GM18909 (cell line): ENCODE data around the gene MAP2K1.
"Not testable (repeated sequence)": the region's sequence is repeated elsewhere in the genome, so short reads cannot be mapped to it uniquely, and the experiment has no call there.

ENCODE experiments used
- ATAC-seq: cut with Tn5 transposase; IDR thresholded peaks from one replicate; pipeline ENCODE4 v1.9.1; 2021; ENCODE audit warnings: mild to moderate bottlenecking; ENCODE audit not compliant: unreplicated experiment, poor library complexity

MAP2K1 gene

GRCh38 chr15:66470825-66471224, 84.1 kb downstream of the MAP2K1 start:
- ATAC-seq, result not testable (repeated sequence)

- peak; percentile 89 for ATAC-seq
These were observed 85.7 kb downstream of the MAP2K1 start for GRCh38 chr15:66472176-66472999.

DNA sequence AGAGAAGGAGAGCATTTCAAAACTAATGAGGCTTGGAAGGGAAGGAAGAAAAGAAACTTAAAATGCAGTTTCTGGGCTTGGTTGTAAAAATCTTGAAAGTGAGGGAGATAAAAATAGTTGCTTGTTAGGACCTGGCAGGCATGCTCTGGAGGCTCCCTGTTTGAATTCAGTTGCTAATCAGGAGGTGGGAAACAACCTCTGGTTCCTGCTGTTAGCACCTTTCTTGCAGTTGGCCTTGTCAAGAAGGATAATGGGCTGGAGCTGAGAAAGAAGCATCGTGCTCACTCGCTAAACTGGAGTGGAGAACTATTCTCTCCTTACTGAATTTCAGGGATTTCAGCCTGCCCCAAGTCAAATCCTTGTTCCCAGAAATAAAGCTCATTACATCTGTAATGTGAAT, 87.4 kb downstream of the MAP2K1 start:
- no peak for ATAC-seq

- ATAC-seq, result no peak
These were observed 88.3 kb downstream of the MAP2K1 start for GRCh38 chr15:66474963-66475362.

GRCh38 chr15:66476535-66476934, 89.8 kb downstream of the MAP2K1 start:
- ATAC-seq, result no peak

GRCh38 chr15:66477011-66477410, 90.3 kb downstream of the MAP2K1 start:
- no peak for ATAC-seq

DNA sequence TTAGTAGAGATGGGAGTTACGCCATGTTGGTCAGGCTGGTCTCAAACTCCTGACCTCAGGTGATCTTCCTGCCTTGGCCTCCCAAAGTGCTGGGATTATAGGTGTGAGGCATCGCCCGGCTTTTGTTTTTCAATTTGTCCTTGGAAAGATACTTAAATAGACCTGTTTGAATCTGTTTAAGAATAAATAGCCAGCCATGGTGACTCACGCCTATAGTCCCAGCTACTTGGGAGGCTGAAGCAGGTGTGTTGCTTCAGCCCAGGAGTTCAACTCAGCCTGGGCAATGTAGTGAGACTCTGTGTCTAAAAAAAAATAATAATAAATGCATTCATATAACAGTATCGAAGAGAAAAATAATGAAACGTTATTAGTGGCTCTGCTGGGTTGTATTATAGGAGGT, 93.6 kb downstream of the MAP2K1 start:
- no peak for ATAC-seq

DNA sequence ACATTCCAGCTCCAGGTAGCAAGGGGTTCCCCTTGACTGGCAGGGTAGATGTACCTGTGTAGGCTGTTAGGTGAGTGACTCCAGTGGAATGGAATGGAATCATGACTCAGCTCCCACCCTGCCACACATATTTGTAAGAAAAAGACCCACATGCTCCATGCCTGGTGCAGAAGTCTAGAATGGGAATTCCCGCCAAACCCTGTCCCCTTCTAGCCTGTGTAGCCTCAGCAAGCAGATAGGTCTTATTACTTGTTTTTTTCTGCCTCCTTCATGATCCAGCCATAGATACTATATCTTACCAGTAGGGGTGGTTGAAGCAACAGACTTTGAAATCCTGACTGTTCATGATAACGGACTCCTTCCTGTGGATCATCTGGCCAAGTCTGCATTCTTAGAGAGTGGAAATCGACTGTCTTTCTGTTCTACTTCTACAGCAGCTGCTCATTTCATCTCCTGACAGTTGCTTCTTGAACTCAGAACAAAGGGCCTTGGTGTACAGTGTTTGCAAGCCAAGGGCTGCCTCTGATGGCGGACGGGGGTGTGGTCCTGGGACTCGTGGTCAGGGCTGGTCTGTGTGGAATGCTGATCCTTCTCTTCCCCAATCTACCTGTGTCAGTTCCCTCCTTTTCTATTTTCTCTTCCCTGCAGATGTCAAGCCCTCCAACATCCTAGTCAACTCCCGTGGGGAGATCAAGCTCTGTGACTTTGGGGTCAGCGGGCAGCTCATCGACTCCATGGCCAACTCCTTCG, 94.6 kb downstream of the MAP2K1 start:
- ATAC-seq, result no peak

GRCh38 chr15:66482539-66482938, 95.8 kb downstream of the MAP2K1 start:
- no peak for ATAC-seq

- ATAC-seq, result no peak
These were observed 96.4 kb downstream of the MAP2K1 start for GRCh38 chr15:66483131-66483566.

DNA sequence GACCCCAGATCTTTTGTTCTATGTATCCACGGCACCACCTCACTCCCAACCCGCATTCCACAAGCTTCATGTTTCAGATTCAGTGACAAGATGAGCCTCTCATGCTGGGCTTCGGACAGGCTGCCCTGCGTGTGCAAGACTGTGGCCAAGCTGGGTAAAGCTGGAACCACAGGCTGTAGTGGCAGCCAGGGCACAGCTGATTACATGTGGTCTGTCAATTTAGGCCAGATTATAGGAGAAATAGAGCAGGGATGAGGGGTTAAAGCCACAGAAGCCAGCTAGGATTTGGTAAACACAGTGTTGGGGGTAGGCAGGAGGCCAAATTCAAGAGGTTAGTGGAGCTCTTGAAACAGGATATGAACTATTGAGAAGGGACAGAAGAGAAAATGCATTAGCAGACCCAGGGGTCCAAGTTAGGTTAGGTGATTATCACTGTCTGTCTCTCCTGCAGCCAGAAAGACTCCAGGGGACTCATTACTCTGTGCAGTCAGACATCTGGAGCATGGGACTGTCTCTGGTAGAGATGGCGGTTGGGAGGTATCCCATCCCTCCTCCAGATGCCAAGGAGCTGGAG, 97.9 kb downstream of the MAP2K1 start:
- no peak for ATAC-seq

DNA sequence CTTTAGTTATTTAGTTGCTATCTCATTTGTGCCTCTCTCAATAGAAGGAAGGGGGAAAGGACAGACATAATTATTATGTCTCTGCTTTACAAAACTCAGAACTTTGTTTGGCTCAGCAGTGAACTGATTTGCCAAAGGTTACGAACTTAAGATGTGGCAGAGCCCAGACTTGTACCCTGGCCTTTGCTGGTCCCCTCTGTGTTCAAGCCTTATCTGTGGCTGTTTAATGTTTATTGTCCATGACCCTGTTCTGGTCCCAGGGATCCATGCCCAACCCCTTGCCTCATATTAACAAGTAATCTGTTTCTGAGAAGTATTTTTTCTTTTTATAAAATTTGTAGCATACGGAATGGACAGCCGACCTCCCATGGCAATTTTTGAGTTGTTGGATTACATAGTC, 100.2 kb downstream of the MAP2K1 start:
- no peak for ATAC-seq

DNA sequence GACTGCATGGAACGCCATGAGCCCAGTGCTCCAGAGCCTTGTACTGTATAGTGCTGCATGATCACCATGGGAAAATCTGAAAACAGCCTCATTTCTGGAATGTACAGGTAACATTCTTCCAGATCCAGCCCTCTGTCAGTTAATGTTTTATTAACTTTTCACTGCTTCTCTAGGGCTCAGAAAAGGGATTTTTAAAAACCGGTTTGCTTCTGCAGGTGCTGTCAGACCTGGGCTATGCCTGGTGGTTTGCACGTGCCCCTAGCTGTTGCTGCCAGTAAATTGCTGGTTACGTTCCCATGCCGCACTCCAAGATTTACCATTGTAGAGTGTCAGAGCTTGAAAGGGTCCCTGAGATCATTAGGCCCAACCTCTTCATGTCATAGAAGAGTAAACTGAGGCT, 101.8 kb downstream of the MAP2K1 start:
- ATAC-seq, result no peak

DNA sequence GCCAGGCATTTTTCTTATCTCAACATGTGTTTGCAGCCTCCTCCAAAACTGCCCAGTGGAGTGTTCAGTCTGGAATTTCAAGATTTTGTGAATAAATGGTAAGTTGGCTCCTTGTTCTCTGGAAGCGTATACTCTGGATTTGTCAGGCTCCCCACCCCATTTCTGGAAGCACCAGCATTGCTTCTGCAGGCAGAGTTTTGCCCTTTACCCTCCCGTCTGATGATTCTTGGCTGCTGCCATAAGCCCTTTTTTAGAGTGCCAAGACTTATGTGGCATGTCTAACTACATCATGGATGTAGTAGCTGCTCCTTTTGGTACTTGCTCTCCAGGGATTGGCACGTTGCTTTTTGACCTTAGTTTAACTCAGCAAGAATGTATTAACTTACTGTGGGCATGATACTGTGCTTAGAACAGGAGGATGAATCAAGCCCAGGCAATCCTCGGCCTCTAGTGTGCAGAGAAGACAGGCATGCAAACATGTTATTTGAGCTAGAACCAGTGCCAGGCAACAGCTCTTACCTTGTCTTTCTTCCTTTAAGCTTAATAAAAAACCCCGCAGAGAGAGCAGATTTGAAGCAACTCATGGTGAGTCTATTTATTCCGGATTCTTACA, 102.6 kb downstream of the MAP2K1 start:
- ATAC-seq, result no peak

GRCh38 chr15:66491846-66492245, 105.1 kb downstream of the MAP2K1 start:
- no peak for ATAC-seq

DNA sequence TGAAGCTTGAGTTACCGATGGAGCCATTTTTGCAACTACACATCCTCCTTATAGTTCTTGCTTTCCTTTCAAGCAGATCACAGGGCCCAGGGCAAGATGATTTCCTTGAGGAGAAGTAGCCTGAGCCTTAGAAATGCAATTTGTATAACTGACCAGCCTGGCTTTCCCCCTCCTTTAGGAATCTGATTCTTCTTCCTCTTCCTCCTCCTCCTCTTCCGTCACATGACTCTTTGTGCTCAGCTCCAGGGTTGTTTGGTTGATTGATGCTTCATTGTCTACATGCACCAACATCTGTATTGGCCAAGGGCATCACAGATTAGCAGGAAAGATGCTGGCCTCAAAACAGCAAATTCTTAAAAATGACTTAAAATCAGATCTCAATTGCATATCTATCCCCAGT, 107.5 kb downstream of the MAP2K1 start:
- ATAC-seq, result no peak

DNA sequence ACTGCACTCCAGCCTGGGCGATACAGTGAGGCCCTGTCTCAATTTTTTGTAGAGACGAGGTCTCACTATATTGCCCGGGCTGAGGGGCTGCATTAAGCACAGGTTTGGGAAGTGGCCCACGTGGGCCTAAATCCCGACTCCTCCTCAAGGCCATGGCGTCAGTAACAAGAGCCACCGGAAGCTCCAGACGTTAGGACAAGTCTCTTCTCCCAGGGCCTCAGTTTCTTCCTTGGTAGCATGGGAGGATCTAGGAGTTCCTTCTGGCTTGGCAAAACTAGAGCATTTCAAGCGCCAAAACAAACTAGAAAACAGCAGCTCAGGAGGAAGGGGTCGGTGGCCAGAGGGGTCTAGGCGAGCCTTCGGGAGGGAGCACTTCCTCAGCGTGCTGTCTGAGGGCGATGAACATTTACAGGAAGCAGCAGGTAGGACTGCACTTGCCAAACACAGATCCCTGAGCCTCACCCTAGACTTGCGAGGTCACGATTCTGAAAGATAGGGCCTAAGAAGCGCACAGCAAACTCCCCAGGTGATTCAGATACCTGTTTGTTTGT, 110.3 kb downstream of the MAP2K1 start:
- peak; percentile 14 for ATAC-seq

- peak; percentile 90 for ATAC-seq
These were observed 111.1 kb downstream of the MAP2K1 start, which contains the start of gene SNAPC5 for GRCh38 chr15:66497502-66498455. Gene SNAPC5 (minus strand): TSS chr15:66497762. CDS start chr15:66497731, 31 bp downstream.
